SK-N-SH treated with all-trans-retinoic acid at 6 μM for 48 hours (cell line): Measurements from ENCODE around the gene COIL.

Source experiments
- ATAC-seq: fragments of 200-7000 bp; cut with Tn5 transposase; 3 replicates; pipeline ENCODE4 v1.9.1; 2020; ENCODE audit warnings: mild to moderate bottlenecking, moderate library complexity
- ARNTL ChIP-seq: fragments of 450-650 bp; formaldehyde crosslinking; IDR thresholded peaks from 2 replicates; pipeline ENCODE4 v1.5.0; 2020; ENCODE audit warnings: low read depth, mild to moderate bottlenecking, moderate library complexity, borderline replicate concordance
- BACH2 ChIP-seq: fragments of 250-450 bp; sonication (Bioruptor Pico); IDR thresholded peaks from 2 replicates; pipeline ENCODE4 v1.9.0; 2021; ENCODE audit warnings: mild to moderate bottlenecking, borderline replicate concordance
- CREB5 ChIP-seq: fragments of 250-450 bp; sonication (Bioruptor Pico); IDR thresholded peaks from 2 replicates; pipeline ENCODE4 v1.5.1; 2020; ENCODE audit warnings: low read depth, mild to moderate bottlenecking, moderate library complexity
- CSDC2 ChIP-seq: fragments of 250-450 bp; sonication (Bioruptor Pico); IDR thresholded peaks from 2 replicates; pipeline ENCODE4 v1.5.0; 2020; ENCODE audit warnings: mild to moderate bottlenecking, moderate library complexity
- CSRNP3 ChIP-seq: fragments of 250-450 bp; sonication (Bioruptor Pico); IDR thresholded peaks from 2 replicates; pipeline ENCODE4 v1.5.1; 2021; ENCODE audit warnings: mild to moderate bottlenecking, moderate library complexity
- GLIS3 ChIP-seq: fragments of 250-450 bp; sonication (Bioruptor Pico); IDR thresholded peaks from 2 replicates; pipeline ENCODE4 v1.5.0; 2020; ENCODE audit warnings: mild to moderate bottlenecking, moderate library complexity
- OSR1 ChIP-seq: fragments of 250-450 bp; sonication (Bioruptor Pico); IDR thresholded peaks from 2 replicates; pipeline ENCODE4 v1.8.0; 2022; ENCODE audit warnings: moderate library complexity, mild to moderate bottlenecking, inconsistent platforms
- PATZ1 ChIP-seq: fragments of 250-450 bp; sonication (Bioruptor Pico); IDR thresholded peaks from 2 replicates; pipeline ENCODE4 v1.8.0; 2020; ENCODE audit warnings: mild to moderate bottlenecking, moderate library complexity, borderline replicate concordance
- POU6F1 ChIP-seq: fragments of 250-450 bp; sonication (Bioruptor Pico); IDR thresholded peaks from 2 replicates; pipeline ENCODE4 v1.8.0; 2021; ENCODE audit warnings: low read depth, mild to moderate bottlenecking, moderate library complexity, borderline replicate concordance
- RARB ChIP-seq: fragments of 250-450 bp; sonication (Bioruptor Pico); IDR thresholded peaks from 2 replicates; pipeline ENCODE4 v1.8.0; 2021; ENCODE audit warnings: mild to moderate bottlenecking, moderate library complexity
- SNAI2 ChIP-seq: fragments of 250-450 bp; sonication (Bioruptor Pico); IDR thresholded peaks from 2 replicates; pipeline ENCODE4 v1.5.0; 2020; ENCODE audit warnings: mild to moderate bottlenecking, moderate library complexity
- TOX ChIP-seq: fragments of 250-450 bp; sonication (Bioruptor Pico); IDR thresholded peaks from 2 replicates; pipeline ENCODE4 v1.8.0; 2021; ENCODE audit warnings: mild to moderate bottlenecking, moderate library complexity, borderline replicate concordance
- TSHZ2 ChIP-seq: fragments of 250-450 bp; sonication (Bioruptor Pico); IDR thresholded peaks from 2 replicates; pipeline ENCODE4 v1.5.0; 2020; ENCODE audit warnings: mild to moderate bottlenecking, moderate library complexity
- ZFP3 ChIP-seq: fragments of 250-450 bp; sonication (Bioruptor Pico); IDR thresholded peaks from 2 replicates; pipeline ENCODE4 v1.5.0; 2020; ENCODE audit warnings: mild to moderate bottlenecking, moderate library complexity
- ZFP30 ChIP-seq: fragments of 450-650 bp; formaldehyde crosslinking; IDR thresholded peaks from 2 replicates; pipeline ENCODE4 v1.5.0; 2022; ENCODE audit warnings: mild to moderate bottlenecking, moderate library complexity
- ZNF8 ChIP-seq: fragments of 450-650 bp; formaldehyde crosslinking; IDR thresholded peaks from 2 replicates; pipeline ENCODE4 v1.5.0; 2020; ENCODE audit warnings: mild to moderate bottlenecking, moderate library complexity

COIL gene

GRCh38 chr17:56948491-56948890, 12.4 kb downstream of the COIL start (continued):
- TF ChIP-seq CREB5 (CRISPR knock-in tag): no peak
- no peak for TF ChIP-seq SNAI2 (CRISPR knock-in tag)

GRCh38 chr17:56947741-56948140, 13.1 kb downstream of the COIL start:
- no peak for TF ChIP-seq ARNTL
- TF ChIP-seq CSDC2: no peak
- TF ChIP-seq ZFP3 (CRISPR knock-in tag): no peak
- no peak for ATAC-seq

GRCh38 chr17:56945938-56946505, 14.8 kb downstream of the COIL start:
- TF ChIP-seq TOX (CRISPR knock-in tag): no peak
- no peak for TF ChIP-seq PATZ1 (CRISPR knock-in tag)
- TF ChIP-seq RARB (CRISPR knock-in tag): no peak
- TF ChIP-seq POU6F1 (CRISPR knock-in tag): no peak
- TF ChIP-seq GLIS3: no peak
- TF ChIP-seq ZNF8 (CRISPR knock-in tag): no peak
- TF ChIP-seq OSR1 (CRISPR knock-in tag): no peak
- no peak for TF ChIP-seq CSRNP3 (CRISPR knock-in tag)
- TF ChIP-seq ZFP3 (CRISPR knock-in tag): no peak
- TF ChIP-seq SNAI2 (CRISPR knock-in tag): no peak
- TF ChIP-seq TSHZ2 (CRISPR knock-in tag): no peak
- no peak for TF ChIP-seq ZFP30 (CRISPR knock-in tag)
- no peak for TF ChIP-seq CREB5 (CRISPR knock-in tag)
- no peak for ATAC-seq

- TF ChIP-seq BACH2: no peak
- TF ChIP-seq CSDC2: no peak
- TF ChIP-seq ARNTL: no peak
- no peak for TF ChIP-seq GLIS3
- no peak for TF ChIP-seq ZFP30 (CRISPR knock-in tag)
- TF ChIP-seq PATZ1 (CRISPR knock-in tag): no peak
- no peak for TF ChIP-seq CSRNP3 (CRISPR knock-in tag)
- ATAC-seq: no peak
Measured at GRCh38 chr17:56943505-56944125, 17.2 kb downstream of the COIL start.
